GM12891 (cell line): ENCODE results near the gene ERICH4.
"Not testable (repeated sequence)": the region's sequence is repeated elsewhere in the genome, so short reads cannot be mapped to it uniquely, and the experiment has no call there.

Experiments used
- DNase-seq: peaks from one replicate; pipeline ENCODE4 v3.0.0; 2011; ENCODE audit warnings: low spot score; ENCODE audit not compliant: insufficient read length
- FAIRE-seq: peaks from 2 replicates; lab custom pipeline; 2011; peaks lifted over from hg19 to GRCh38; lab: Jason Lieb, UNC
- PAX5 ChIP-seq: IDR thresholded peaks from 2 replicates; pipeline ENCODE4 v1.6.1; 2011; ENCODE audit warnings: low read length, moderate library complexity, mild to moderate bottlenecking; ENCODE audit not compliant: insufficient read depth, severe bottlenecking
- POLR2A ChIP-seq: IDR thresholded peaks from 2 replicates; pipeline ENCODE4 v1.6.1; 2011; ENCODE audit warnings: low read depth, low read length, control low read depth
- POLR2AphosphoS5 ChIP-seq: IDR thresholded peaks from 2 replicates; pipeline ENCODE4 v1.6.1; 2011; ENCODE audit warnings: low read depth, low read length, control low read depth
- POU2F2 ChIP-seq: IDR thresholded peaks from 2 replicates; pipeline ENCODE4 v1.6.1; 2011; ENCODE audit warnings: low read depth, mild to moderate bottlenecking, control low read depth, low read length, moderate library complexity
- SPI1 ChIP-seq: IDR thresholded peaks from 2 replicates; pipeline ENCODE4 v1.6.1; 2011; ENCODE audit warnings: low read depth, low read length, control low read depth
- TAF1 ChIP-seq: IDR thresholded peaks from 2 replicates; pipeline ENCODE4 v1.6.1; 2011; ENCODE audit warnings: low read depth, low read length, control low read depth

Gene ERICH4

DNA sequence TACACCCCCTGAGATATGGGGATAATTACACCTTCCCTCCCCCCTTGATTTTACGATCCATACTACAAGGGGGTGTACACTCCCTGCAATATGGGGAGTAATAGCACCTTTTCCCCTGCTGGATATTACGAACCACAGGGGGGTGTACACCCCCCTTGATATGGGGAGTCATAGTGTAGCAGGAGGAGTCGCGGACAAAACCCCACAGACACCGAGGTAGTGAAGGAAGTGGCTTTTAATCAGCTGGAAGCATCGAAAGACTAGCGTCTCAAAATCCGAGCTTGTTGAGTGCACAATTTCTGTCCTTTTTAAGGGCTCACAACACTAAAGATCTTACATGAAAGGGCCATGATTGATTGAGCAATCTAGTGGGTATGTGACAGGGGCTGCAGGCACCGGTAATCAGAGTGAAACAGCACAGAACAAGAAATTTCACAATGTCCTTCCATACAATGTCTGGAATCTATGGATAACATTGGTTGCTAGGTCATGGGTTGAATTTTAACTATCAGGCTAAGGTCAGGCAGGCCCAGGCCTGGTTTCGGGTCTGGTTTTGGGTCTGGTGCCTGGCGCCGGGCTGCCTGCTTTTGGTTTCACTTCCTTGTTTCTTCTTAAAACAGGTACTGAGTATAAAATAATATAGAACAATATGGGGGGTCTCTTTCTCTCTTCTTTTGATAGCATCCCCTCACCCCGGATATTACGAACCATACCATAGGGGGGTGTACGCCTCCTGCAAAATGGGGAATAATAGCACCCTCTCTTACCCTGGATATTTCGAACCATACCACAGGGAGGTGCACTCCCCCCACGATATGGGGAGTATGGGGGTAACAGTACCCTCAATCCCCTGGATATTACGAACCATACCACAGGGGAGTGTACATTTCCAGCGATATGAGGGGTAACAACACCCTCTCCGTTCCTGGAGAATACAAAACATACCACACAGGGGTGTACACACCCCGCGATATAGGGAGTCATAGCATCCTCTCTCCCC is 20.6 kb downstream of the ERICH4 start:
- peak; percentile 86 for TF ChIP-seq SPI1
- not testable (repeated sequence) for DNase-seq
- FAIRE-seq: peak; percentile 77

DNA sequence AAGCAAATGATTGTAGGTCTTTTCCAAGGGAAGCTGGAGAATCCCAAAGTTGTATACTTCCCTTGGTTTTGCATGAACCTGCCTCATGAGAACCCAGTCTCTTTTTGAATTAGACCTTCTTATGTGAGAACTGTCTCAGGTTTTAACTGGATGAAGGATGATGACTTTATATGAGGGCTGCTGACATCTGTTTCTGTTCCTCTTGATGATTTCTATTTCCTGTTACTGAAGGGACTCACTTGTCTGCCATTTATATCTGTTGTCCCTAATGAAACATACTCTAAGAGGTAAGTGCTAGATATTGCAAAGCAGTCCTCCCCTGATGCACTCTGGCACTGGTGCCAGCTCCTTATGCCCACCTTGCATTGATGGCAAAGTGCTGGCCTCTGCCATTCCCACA is 33.6 kb downstream of the ERICH4 start:
- FAIRE-seq: no peak
- TF ChIP-seq TAF1: no peak
- no peak for TF ChIP-seq PAX5
- TF ChIP-seq POLR2A: no peak
- TF ChIP-seq POU2F2: no peak
- TF ChIP-seq POLR2AphosphoS5: no peak
- peak; percentile 26; the same call in 1 of the 2 replicates for TF ChIP-seq SPI1
- DNase-seq: no peak

DNA sequence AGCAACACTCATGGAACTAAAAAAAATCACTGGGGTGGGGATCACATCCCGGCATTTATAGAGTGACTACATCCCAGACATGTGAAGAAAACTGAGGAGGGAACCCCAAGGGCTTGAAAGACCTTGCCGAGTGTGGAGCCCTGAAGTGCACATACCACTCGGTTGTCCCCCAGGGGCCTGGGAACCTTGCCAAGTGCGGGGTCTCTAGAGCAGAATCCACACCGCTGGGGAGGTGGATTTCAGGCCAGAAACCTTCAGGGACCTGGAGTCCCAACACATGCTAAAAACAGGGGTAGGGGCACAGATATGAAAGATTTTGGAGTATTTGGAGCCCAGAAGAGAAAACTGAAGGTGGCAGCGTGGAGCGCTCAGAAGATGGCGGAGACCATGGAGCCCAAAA is 35.2 kb downstream of the ERICH4 start:
- no peak for FAIRE-seq
- TF ChIP-seq PAX5 (no peak), TAF1 (no peak), SPI1 (no peak), POLR2A (no peak), POU2F2 (no peak), POLR2AphosphoS5 (no peak)
- no peak for DNase-seq

DNA sequence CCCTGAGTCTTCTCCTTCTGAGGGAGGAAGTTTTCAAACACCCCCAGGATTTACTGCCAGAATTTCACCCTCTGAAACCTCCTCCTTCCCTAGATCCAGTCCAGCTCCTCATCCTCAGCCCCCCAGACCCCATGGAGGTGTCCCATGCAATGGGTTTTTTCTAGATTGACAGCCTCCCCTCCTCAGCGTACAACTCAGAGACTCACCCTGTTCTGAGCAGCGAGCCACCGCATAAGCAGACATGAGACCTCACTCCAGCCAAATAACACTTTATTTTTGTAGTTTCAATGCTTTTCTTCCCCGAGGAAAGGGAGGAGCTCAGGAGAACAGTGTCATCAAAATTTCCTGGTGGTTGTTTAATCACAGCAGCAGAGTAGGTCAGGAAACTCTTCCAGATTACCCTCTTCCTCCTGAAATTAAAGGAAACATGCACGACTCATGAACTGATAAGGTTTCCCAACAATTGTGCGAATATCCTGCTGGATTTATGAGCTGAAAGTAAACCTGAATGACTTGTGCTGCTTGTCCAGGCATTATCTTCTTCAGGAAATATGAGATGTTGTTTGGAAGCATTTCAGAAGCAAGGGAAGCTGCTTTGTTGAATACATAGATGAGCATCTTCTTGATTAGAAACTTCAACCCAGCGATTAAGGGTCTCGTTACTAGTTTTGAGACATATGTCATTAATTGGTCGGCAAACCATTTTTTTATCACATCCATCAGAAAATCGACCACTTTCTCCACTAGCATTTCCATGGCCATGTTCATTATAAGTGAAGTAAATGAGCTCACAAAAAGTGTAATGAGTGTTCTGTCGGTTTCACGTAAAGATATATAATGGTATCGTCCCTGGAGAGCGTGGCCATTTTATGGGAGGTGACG is 36.2 kb downstream of the ERICH4 start:
- FAIRE-seq (no peak), DNase-seq (no peak)
- TF ChIP-seq POU2F2: no peak
- TF ChIP-seq PAX5: no peak
- no peak for TF ChIP-seq SPI1
- no peak for TF ChIP-seq POLR2A
- no peak for TF ChIP-seq POLR2AphosphoS5
- TF ChIP-seq TAF1: no peak

DNA sequence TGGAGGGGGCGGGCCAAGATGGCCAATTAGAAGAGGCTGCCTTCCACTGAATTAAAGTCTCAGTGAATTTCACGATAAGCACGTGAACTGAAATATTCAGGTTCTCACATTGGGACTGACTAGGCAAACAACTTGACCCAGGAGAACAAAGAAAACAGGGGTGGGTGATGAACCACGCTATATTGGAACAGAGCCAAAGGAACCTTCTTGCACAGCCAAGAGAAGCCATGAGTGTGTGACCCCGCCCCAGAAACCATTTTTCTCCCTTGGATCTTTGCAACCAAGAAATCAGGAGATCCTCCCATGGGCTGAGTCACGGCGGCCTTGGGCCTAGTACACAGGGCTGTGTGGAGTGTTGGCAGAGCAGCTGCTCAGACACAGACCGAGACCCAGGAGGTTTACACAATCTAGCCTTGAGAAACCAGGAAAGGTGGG is 36.8 kb downstream of the ERICH4 start:
- TF ChIP-seq POU2F2: no peak
- TF ChIP-seq POLR2A: no peak
- TF ChIP-seq PAX5: no peak
- TF ChIP-seq TAF1: no peak
- no peak for TF ChIP-seq SPI1
- TF ChIP-seq POLR2AphosphoS5: no peak
- FAIRE-seq (no peak), DNase-seq (no peak)

DNA sequence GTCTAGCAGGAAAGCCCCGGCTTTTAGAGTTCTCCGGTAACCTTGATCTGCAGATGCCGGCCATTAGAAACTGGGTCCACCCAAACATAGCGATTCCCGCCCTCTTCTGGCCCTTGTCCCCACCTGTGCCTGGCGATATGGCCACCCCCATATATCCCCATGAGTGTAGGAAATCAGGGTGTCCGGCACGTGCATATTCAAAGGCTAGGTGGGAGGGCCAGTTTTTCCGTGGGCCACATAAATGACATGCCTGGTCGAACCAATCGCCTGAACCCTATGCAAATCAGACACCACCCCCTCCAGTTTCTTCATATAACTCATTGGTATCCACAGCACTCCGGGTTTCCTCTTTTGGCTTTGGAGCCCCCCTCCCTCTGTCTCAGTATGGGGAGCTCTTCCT is 37.4 kb downstream of the ERICH4 start:
- DNase-seq (no peak), FAIRE-seq (no peak)
- no peak for TF ChIP-seq POLR2AphosphoS5

DNA sequence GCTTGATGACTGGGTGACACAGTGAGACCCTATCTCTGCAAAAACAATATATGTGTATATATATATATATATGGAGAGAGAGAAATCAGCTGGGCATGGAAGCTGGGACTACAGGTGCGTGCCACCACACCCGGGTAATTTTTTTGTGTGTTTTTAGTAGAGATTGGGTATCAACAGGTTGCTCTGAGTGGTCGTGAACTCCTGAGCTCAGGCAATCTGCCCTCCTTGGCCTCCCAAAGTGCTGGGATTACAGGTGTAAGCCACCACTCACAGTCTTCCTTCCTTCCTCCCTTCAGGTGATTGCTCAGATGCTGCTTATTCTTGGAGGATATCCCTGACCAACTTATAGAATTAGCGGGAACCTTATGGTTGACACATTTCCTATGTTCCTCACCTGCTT is 41.9 kb downstream of the ERICH4 start:
- TF ChIP-seq POU2F2: no peak
- no peak for TF ChIP-seq PAX5
- TF ChIP-seq POLR2AphosphoS5: no peak
- TF ChIP-seq TAF1: no peak
- TF ChIP-seq SPI1: no peak
- TF ChIP-seq POLR2A: no peak
- DNase-seq: no peak
- no peak for FAIRE-seq

DNA sequence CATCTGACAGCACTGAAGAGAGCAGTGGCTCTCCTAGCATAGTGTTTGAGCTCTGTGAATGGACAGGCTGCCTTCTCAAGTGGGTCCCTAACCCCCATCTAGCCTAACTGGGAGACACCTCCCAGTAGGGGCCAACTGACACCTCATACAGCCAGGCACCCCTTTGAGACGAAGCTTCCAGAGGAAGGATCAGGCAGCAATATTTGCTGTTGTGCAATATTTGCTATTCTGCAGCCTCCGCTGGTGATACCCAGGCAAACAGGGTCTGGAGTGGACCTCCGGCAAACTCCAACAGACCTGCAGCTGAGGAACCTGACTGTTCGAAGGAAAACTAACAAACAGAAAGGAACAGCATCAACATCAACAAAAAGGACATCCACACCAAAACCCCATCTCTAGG is 44.0 kb downstream of the ERICH4 start:
- FAIRE-seq: not testable (repeated sequence)

DNA sequence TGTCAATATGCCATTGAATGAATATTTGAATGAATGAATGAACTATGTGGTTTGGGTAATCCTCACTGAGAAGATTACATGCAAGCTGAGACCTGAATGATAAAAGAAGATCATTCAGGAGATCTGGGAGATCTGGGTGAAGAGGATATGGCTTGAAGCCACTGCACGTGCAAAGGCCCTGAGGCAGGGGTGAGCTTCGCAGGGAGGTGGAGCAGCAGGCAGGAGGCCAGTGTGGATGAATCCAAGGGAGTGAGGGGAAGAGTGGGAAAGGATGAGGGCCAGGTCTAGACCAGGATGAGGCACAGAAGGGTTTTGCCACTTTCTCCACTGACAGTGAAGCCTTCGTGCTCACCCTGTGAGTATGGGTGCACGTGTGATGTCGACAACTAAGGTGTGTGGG is 49.9 kb downstream of the ERICH4 start:
- DNase-seq: no peak
- FAIRE-seq: no peak
- TF ChIP-seq PAX5 (no peak), SPI1 (no peak), TAF1 (no peak), POU2F2 (no peak), POLR2AphosphoS5 (no peak), POLR2A (no peak)

More for the DNA sequence above, 44.0 kb downstream of the ERICH4 start:
- not testable (repeated sequence) for DNase-seq
